K562 (cell line): ENCODE data around the gene PLEKHA5. TPM values are rescaled to one million over a fixed set of nuclear protein-coding genes. Genes with fewer than 3 reads are reported as not detected.

Experiments
- ATAC-seq: fragments of 200-7000 bp; cut with Tn5 transposase; 3 replicates; pipeline ENCODE4 v1.9.1; 2020; ENCODE audit warnings: moderate library complexity
- BruUV-seq: library from RNA; stranded (reverse); fragments of 400-500 nt; replicated peaks from 2 replicates; lab custom pipeline; 2021; lab: Mats Ljungman, UMichigan
- CTCF ChIA-PET: fragments of 300-600 bp; formaldehyde crosslinking; extraction: SDS; loops from one replicate; lab custom pipeline; 2021; ENCODE audit warnings: low intra/inter-chr PET ratio; lab: Yijun Ruan, JAX
- POLR2A ChIA-PET: fragments of 300-600, 350-650 bp; sonication (Branson Sonifier 250); formaldehyde crosslinking; extraction: SDS; loops from one replicate; lab custom pipeline; 2021; ENCODE audit warnings: antibody characterized with exemption, inconsistent platforms; lab: Yijun Ruan, JAX
- DNase-seq, 4 experiments: peaks; one replicate each; pipeline versions ENCODE4 v3.0.0 to v3.0.0-alpha.2; 2011 to 2018; ENCODE audit warnings: low spot score in 3 of 4, mixed read lengths in 3 of 4; ENCODE audit errors: extremely low read depth in 1 of 4
- FAIRE-seq: peaks from 2 replicates; lab custom pipeline; 2011; peaks lifted over from hg19 to GRCh38; lab: Jason Lieb, UNC
- H2AFZ ChIP-seq: 2 replicates; pipeline ENCODE4 v1.6.0; 2011; ENCODE audit warnings: low read depth, low read length, control low read depth, inconsistent platforms
- H3K27ac ChIP-seq: fragments of 200-600 bp; 3 replicates; pipeline ENCODE4 v1.8.0; 2011; ENCODE audit warnings: low read depth, mild to moderate bottlenecking, control low read depth, inconsistent platforms, low read length, moderate library complexity, mixed read lengths; ENCODE audit errors: extremely low read depth
- H3K27me3 ChIP-seq, 2 experiments: fragments of 300-600 bp in 1 of 2; 2 replicates in 1 of 2; 3 replicates in 1 of 2; pipeline versions ENCODE4 v1.6.0 to v1.8.0; 2011; ENCODE audit warnings: inconsistent platforms in 2 of 2, low read length in 2 of 2, mild to moderate bottlenecking in 1 of 2, mixed read lengths in 1 of 2, moderate library complexity in 1 of 2; ENCODE audit not compliant: control insufficient read depth in 2 of 2, insufficient read depth in 2 of 2
- H3K36me3 ChIP-seq: fragments of 300-600 bp; 3 replicates; pipeline ENCODE4 v1.8.0; 2011; ENCODE audit warnings: mild to moderate bottlenecking, low read length, inconsistent platforms; ENCODE audit not compliant: control insufficient read depth, insufficient read depth
- H3K4me1 ChIP-seq, 2 experiments: fragments of 200-600 bp in 1 of 2; replicated peaks in 1 of 2; 2 replicates in 1 of 2; 3 replicates in 1 of 2; pipeline versions ENCODE4 v1.5.1 to v1.8.0; 2011; ENCODE audit warnings: inconsistent platforms in 2 of 2, low read length in 2 of 2, mild to moderate bottlenecking in 1 of 2, mixed read lengths in 1 of 2, moderate library complexity in 1 of 2; ENCODE audit not compliant: control insufficient read depth in 2 of 2, insufficient read depth in 2 of 2
- H3K4me2 ChIP-seq: 2 replicates; pipeline ENCODE4 v1.6.1; 2011; ENCODE audit warnings: low read length, control low read depth, inconsistent platforms, mixed read lengths; ENCODE audit not compliant: insufficient read depth
- H3K4me3 ChIP-seq: fragments of 200-600 bp; sonication (generic), shearing (Covaris generic); 2 replicates; pipeline ENCODE4 v1.5.1; 2016; ENCODE audit warnings: control low read depth, inconsistent platforms
- H3K79me2 ChIP-seq: fragments of 200-600 bp; 3 replicates; pipeline ENCODE4 v1.8.0; 2011; ENCODE audit warnings: low read length, inconsistent platforms; ENCODE audit not compliant: control insufficient read depth, insufficient read depth
- H3K9ac ChIP-seq, 2 experiments: 2 replicates each; pipeline versions ENCODE4 v1.6.0 to v1.6.1; 2011; ENCODE audit warnings: low read depth in 2 of 2, low read length in 2 of 2, control low read depth in 1 of 2, inconsistent platforms in 1 of 2, mild to moderate bottlenecking in 1 of 2, mixed read lengths in 1 of 2; ENCODE audit not compliant: insufficient read depth in 1 of 2
- H3K9me1 ChIP-seq: one replicate; pipeline ENCODE4 v1.6.0; 2011; ENCODE audit warnings: inconsistent platforms, mild to moderate bottlenecking, low read length, moderate library complexity; ENCODE audit not compliant: control insufficient read depth, insufficient read depth
- H3K9me3 ChIP-seq: replicated peaks from 2 replicates; pipeline ENCODE4 v1.5.1; 2011; ENCODE audit warnings: low read depth, low read length, inconsistent platforms; ENCODE audit not compliant: control insufficient read depth, insufficient read depth
- H4K20me1 ChIP-seq: replicated peaks from 2 replicates; pipeline ENCODE4 v1.6.1; 2011; ENCODE audit warnings: low read length, inconsistent platforms, mixed read lengths; ENCODE audit not compliant: control insufficient read depth, insufficient read depth
- CCAR2 ChIP-seq: fragments of 200-400 bp; formaldehyde crosslinking; IDR thresholded peaks from 2 replicates; pipeline ENCODE4 v1.6.1; 2017; ENCODE audit warnings: mild to moderate bottlenecking, low read depth, low read length
- CHD2 ChIP-seq: IDR thresholded peaks from 2 replicates; pipeline ENCODE4 v1.6.1; 2011; ENCODE audit warnings: low read depth, low read length
- JUNB ChIP-seq: fragments of 450-650 bp; formaldehyde crosslinking; conservative IDR thresholded peaks from 2 replicates; pipeline ENCODE4 v1.4.0; 2020; ENCODE audit warnings: mild to moderate bottlenecking
- MCM3 ChIP-seq: fragments of 450-650 bp; IDR thresholded peaks from 2 replicates; pipeline ENCODE4 v1.6.1; 2016
- MIER1 ChIP-seq: fragments of 450-650 bp; IDR thresholded peaks from 2 replicates; pipeline ENCODE4 v1.6.1; 2016; ENCODE audit warnings: antibody characterized with exemption, mild to moderate bottlenecking, low read depth
- PCBP1 ChIP-seq: fragments of 200-400 bp; formaldehyde crosslinking; IDR thresholded peaks from 2 replicates; pipeline ENCODE4 v1.6.1; 2018; ENCODE audit warnings: mild to moderate bottlenecking, low read depth, low read length; ENCODE audit not compliant: poor library complexity, severe bottlenecking
- POLR3G ChIP-seq: IDR thresholded peaks from 2 replicates; pipeline ENCODE4 v1.6.1; 2011; ENCODE audit not compliant: insufficient read length, insufficient replicate concordance; ENCODE audit errors: extremely low read depth
- PRMT5 ChIP-seq: sonication (generic); formaldehyde crosslinking; IDR thresholded peaks from 2 replicates; pipeline ENCODE4 v1.5.0; 2020; ENCODE audit warnings: missing genetic modification reagents
- ZNF57 ChIP-seq: fragments of 450-650 bp; formaldehyde crosslinking; IDR thresholded peaks from 2 replicates; pipeline ENCODE4 v1.4.0; 2020; ENCODE audit warnings: mild to moderate bottlenecking, moderate library complexity
- ZNF668 ChIP-seq: fragments of 250-450 bp; sonication (Bioruptor Pico); IDR thresholded peaks from 2 replicates; pipeline ENCODE4 v1.8.0; 2022; ENCODE audit warnings: mild to moderate bottlenecking, inconsistent platforms
- ZNF77 ChIP-seq: fragments of 250-450 bp; sonication (Bioruptor Pico); IDR thresholded peaks from 2 replicates; pipeline ENCODE4 v1.5.0; 2020
- WGBS: fragments of 100-300 bp; shearing (Covaris generic); methylation state at CpG from one replicate; pipeline ENCODE4 v1.1.6; 2016; ENCODE audit warnings: low coverage, mixed read lengths; ENCODE audit not compliant: insufficient coverage; ENCODE audit errors: missing lambda C conversion rate; 5-methylcytosine and 5-hydroxymethylcytosine counted together
- in situ Hi-C: fragments of 300-500 bp; cut with MboI; formaldehyde crosslinking; loops from 4 replicates; pipeline ENCODE4 v1.15.0; 2018; ENCODE audit warnings: inconsistent platforms, mixed read lengths
- intact Hi-C: fragments of 100-400 bp; cut with micrococcal nuclease; formaldehyde crosslinking; loops from 2 replicates; pipeline ENCODE4 v1.14.2; 2022
- polyA plus RNA-seq, 8 experiments: library from polyadenylated mRNA; depleted of rRNA in 4 of 8; stranded (reverse) in 5 of 8; unstranded in 3 of 8; fragments of >200 nt; fragmentation: Nextera tagmentation in 2 of 8; fragmentation: Illumina TruSeq in 1 of 8; extraction: Ambion mirVana in 2 of 8; extraction: Trizol in 1 of 8; gene quantifications; 2 replicates each; pipeline versions ENCODE4 v1.2.1 to v1.2.3, GENCODE V29; 2011 to 2014; ENCODE audit warnings: inconsistent platforms in 1 of 8, missing spikeins in 1 of 8
- total RNA-seq, 7 experiments: library from RNA; depleted of rRNA in 6 of 7; stranded (reverse); fragments of >200 nt in 6 of 7; fragmentation: Illumina TruSeq in 2 of 7; extraction: Trizol in 2 of 7; gene quantifications; 2 replicates each; pipeline versions ENCODE4 v1.2.1 to v1.2.3, GENCODE V29; 2011 to 2021; ENCODE audit warnings: low replicate concordance in 1 of 7
- TF ChIP-seq, protein P1 (sequence below), 2 experiments: IDR thresholded peaks in 1 of 2; conservative IDR thresholded peaks in 1 of 2; 2 replicates each; pipeline ENCODE4 v1.6.1; 2016; ENCODE audit warnings: low read depth in 2 of 2, mild to moderate bottlenecking in 1 of 2, missing compliant biosample characterization in 1 of 2, missing genetic modification characterization in 1 of 2, moderate library complexity in 1 of 2
- TF ChIP-seq, protein P2 (sequence below): fragments of 250-450 bp; sonication (Bioruptor Pico); IDR thresholded peaks from 2 replicates; pipeline ENCODE4 v1.5.0; 2021
- TF ChIP-seq, protein P3 (sequence below): sonication (generic); formaldehyde crosslinking; IDR thresholded peaks from 2 replicates; pipeline ENCODE4 v1.8.0; 2022; ENCODE audit warnings: mild to moderate bottlenecking, missing genetic modification reagents

The PLEKHA5 gene
- total and polyA plus RNA-seq, 9 of the 15 experiments (the other 6 are each of a cell fraction or from before 2014, with no cell fraction given): 7.2 to 26.2 (median 17.4) TPM

DNA sequence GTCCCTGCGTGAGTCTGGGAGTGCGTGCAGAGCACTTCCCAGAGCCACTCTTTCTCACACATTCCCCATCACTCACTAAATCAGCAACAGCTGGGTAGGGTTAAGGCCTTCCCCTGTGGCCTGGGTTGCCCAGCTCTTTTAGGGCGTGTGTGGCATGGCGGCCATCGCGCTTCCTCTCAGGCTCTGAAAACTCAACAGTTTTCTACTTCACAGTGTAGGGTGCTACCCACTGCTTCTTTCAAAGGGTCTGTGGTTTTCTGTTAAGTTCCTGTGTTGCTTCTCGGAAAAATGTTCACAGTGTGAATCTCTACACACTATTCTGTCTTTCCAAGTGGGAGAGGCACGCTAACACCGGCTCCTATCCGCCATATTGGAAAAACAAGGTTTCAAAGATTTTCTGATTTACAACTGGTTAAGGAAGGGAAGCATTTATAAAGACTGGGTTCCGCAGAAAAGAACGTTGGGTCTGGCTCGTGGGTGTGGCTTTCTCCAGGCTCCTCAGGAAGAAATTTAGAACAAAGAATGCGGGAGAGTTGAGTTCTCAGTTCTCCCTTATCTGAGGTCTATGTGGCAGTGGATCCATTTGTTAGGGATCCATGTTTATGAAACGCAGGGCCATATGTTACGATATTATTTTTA is 274.8 kb downstream of the PLEKHA5 start:
- Histone ChIP-seq H3K36me3 (no peaks in the 10 kb centered on the region), H3K27ac (no peak overlapping the region)
- POLR2A ChIA-PET: no interaction called here
- TF ChIP-seq PRMT5: no peak
- no peak for TF ChIP-seq CHD2
- no peak for TF ChIP-seq ZNF668 (CRISPR knock-in tag)
- TF ChIP-seq JUNB: no peak
- TF ChIP-seq PCBP1: no peak
- no peak for TF ChIP-seq ZNF77 (CRISPR knock-in tag)
- TF ChIP-seq MCM3: no peak
- TF ChIP-seq POLR3G: no peak
- TF ChIP-seq MIER1: no peak
- TF ChIP-seq CCAR2: no peak
- TF ChIP-seq, protein P1, sequence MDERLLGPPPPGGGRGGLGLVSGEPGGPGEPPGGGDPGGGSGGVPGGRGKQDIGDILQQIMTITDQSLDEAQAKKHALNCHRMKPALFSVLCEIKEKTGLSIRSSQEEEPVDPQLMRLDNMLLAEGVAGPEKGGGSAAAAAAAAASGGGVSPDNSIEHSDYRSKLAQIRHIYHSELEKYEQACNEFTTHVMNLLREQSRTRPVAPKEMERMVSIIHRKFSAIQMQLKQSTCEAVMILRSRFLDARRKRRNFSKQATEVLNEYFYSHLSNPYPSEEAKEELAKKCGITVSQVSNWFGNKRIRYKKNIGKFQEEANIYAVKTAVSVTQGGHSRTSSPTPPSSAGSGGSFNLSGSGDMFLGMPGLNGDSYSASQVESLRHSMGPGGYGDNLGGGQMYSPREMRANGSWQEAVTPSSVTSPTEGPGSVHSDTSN (CRISPR knock-in tag; IDR thresholded peaks at IDR 0.05; ENCODE audit: low read depth): no peak
- TF ChIP-seq, protein P1 (tag; conservative IDR thresholded peaks at IDR 0.05; ENCODE audit: low read depth): no peak
- TF ChIP-seq ZNF57 (CRISPR knock-in tag): no peak
- TF ChIP-seq, protein P2, sequence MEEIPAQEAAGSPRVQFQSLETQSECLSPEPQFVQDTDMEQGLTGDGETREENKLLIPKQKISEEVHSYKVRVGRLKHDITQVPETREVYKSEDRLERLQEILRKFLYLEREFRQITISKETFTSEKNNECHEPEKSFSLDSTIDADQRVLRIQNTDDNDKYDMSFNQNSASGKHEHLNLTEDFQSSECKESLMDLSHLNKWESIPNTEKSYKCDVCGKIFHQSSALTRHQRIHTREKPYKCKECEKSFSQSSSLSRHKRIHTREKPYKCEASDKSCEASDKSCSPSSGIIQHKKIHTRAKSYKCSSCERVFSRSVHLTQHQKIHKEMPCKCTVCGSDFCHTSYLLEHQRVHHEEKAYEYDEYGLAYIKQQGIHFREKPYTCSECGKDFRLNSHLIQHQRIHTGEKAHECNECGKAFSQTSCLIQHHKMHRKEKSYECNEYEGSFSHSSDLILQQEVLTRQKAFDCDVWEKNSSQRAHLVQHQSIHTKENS (CRISPR knock-in tag): no peak
- TF ChIP-seq, protein P3, sequence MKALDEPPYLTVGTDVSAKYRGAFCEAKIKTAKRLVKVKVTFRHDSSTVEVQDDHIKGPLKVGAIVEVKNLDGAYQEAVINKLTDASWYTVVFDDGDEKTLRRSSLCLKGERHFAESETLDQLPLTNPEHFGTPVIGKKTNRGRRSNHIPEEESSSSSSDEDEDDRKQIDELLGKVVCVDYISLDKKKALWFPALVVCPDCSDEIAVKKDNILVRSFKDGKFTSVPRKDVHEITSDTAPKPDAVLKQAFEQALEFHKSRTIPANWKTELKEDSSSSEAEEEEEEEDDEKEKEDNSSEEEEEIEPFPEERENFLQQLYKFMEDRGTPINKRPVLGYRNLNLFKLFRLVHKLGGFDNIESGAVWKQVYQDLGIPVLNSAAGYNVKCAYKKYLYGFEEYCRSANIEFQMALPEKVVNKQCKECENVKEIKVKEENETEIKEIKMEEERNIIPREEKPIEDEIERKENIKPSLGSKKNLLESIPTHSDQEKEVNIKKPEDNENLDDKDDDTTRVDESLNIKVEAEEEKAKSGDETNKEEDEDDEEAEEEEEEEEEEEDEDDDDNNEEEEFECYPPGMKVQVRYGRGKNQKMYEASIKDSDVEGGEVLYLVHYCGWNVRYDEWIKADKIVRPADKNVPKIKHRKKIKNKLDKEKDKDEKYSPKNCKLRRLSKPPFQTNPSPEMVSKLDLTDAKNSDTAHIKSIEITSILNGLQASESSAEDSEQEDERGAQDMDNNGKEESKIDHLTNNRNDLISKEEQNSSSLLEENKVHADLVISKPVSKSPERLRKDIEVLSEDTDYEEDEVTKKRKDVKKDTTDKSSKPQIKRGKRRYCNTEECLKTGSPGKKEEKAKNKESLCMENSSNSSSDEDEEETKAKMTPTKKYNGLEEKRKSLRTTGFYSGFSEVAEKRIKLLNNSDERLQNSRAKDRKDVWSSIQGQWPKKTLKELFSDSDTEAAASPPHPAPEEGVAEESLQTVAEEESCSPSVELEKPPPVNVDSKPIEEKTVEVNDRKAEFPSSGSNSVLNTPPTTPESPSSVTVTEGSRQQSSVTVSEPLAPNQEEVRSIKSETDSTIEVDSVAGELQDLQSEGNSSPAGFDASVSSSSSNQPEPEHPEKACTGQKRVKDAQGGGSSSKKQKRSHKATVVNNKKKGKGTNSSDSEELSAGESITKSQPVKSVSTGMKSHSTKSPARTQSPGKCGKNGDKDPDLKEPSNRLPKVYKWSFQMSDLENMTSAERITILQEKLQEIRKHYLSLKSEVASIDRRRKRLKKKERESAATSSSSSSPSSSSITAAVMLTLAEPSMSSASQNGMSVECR (CRISPR knock-in tag): no peak

More for the DNA sequence above, 274.8 kb downstream of the PLEKHA5 start:
- ATAC-seq: no peak
- in situ Hi-C loops (no loop called here), intact Hi-C loops (no loop called here)
- WGBS: 62% methylated on average over 11 of the region's 16 CpGs
- H3K9ac ChIP-seq: no peak overlapping the region
- H3K4me2 ChIP-seq: peak overlapping the region; percentile 50; the same call in 1 of the 2 replicates
- BruUV-seq: no TSS peak
- H3K9me1 ChIP-seq: no peaks in the 10 kb centered on the region
- no peak overlapping the region for H3K4me3 ChIP-seq
- no peak for DNase-seq
- no peaks in the 10 kb centered on the region for H4K20me1 ChIP-seq
- FAIRE-seq: no peak
- H3K79me2 ChIP-seq: no peaks in the 10 kb centered on the region
- H3K27me3 ChIP-seq: peaks cover 0 to 9% of the 10 kb centered on the region in 2 experiments; a peak in 3 of 5 replicates
- CTCF ChIA-PET: no interaction called here
- H3K4me1 ChIP-seq: no peaks in the 10 kb centered on the region; a peak in 2 of 5 replicates
- H3K9me3 ChIP-seq: no peaks in the 10 kb centered on the region
- peak overlapping the region; percentile 37 for H2AFZ ChIP-seq
